MCF 10A (cell line): Measurements from ENCODE around the gene CTNND1. TPM values are rescaled to one million over a fixed set of nuclear protein-coding genes. Genes with fewer than 3 reads are reported as not detected.
"Not testable (repeated sequence)": the region's sequence is repeated elsewhere in the genome, so short reads cannot be mapped to it uniquely, and the experiment has no call there.

Source experiments
- BruUV-seq: library from RNA; stranded (reverse); fragments of 400-500 nt; replicated peaks from 2 replicates; lab custom pipeline; 2021; lab: Mats Ljungman, UMichigan
- CTCF ChIA-PET: fragments of 300-600 bp; sonication (Branson Sonifier 250); formaldehyde crosslinking; extraction: SDS; loops from one replicate; lab custom pipeline; 2021; ENCODE audit warnings: antibody characterized with exemption, inconsistent platforms; lab: Yijun Ruan, JAX
- POLR2A ChIA-PET: fragments of 300-600, 350-650 bp; sonication (Branson Sonifier 250); formaldehyde crosslinking; extraction: SDS; loops from one replicate; lab custom pipeline; 2020; ENCODE audit warnings: antibody characterized with exemption, inconsistent platforms; lab: Yijun Ruan, JAX
- DNase-seq: peaks from one replicate; pipeline ENCODE4 v3.0.0-alpha.2; 2018; ENCODE audit not compliant: unreplicated experiment
- H3K27ac Mint-ChIP-seq: one replicate; pipeline ENCODE4 v1.8.0; 2022; ENCODE audit warnings: mild to moderate bottlenecking, low read depth, mixed read lengths; ENCODE audit not compliant: unreplicated experiment
- H3K27me3 Mint-ChIP-seq: one replicate; pipeline ENCODE4 v1.8.0; 2022; ENCODE audit warnings: mixed read lengths; ENCODE audit not compliant: insufficient read depth, unreplicated experiment
- H3K36me3 Mint-ChIP-seq: one replicate; pipeline ENCODE4 v1.8.0; 2022; ENCODE audit warnings: mild to moderate bottlenecking, moderate library complexity, mixed read lengths; ENCODE audit not compliant: insufficient read depth, unreplicated experiment
- H3K4me1 Mint-ChIP-seq: one replicate; pipeline ENCODE4 v1.8.0; 2022; ENCODE audit warnings: mixed read lengths; ENCODE audit not compliant: insufficient read depth, unreplicated experiment
- H3K4me3 Mint-ChIP-seq: one replicate; pipeline ENCODE4 v1.8.0; 2022; ENCODE audit warnings: mild to moderate bottlenecking, moderate library complexity, mixed read lengths; ENCODE audit not compliant: unreplicated experiment
- H3K9me3 Mint-ChIP-seq: one replicate; pipeline ENCODE4 v1.8.0; 2022; ENCODE audit warnings: mixed read lengths; ENCODE audit not compliant: unreplicated experiment
- CTCF ChIP-seq: fragments of 200-600 bp; IDR thresholded peaks from one replicate; pipeline ENCODE4 v1.8.0; 2022; ENCODE audit warnings: antibody characterized with exemption, mild to moderate bottlenecking; ENCODE audit not compliant: unreplicated experiment
- intact Hi-C: fragments of 100-400 bp; cut with micrococcal nuclease; formaldehyde crosslinking; loops from 2 replicates; pipeline ENCODE4 v1.14.1; 2022
- total RNA-seq: library from RNA; stranded (reverse); gene quantifications from 2 replicates; pipeline ENCODE4 v1.2.3, GENCODE V29; 2022

CTNND1 gene
- total RNA-seq, 1 experiment from 2014 or later = 114 TPM

- Mint-ChIP-seq H3K9me3 (no peaks in the 10 kb centered on the region), H3K4me3 (peak overlapping the region; percentile 90), H3K4me1 (peaks cover 16% of the 10 kb centered on the region), H3K27me3 (no peaks in the 10 kb centered on the region), H3K27ac (peak overlapping the region; percentile 81), H3K36me3 (peaks cover 27% of the 10 kb centered on the region)
- BruUV-seq = no TSS peak
- no peak for TF ChIP-seq CTCF
- ChIA-PET CTCF (interaction anchor here (0.7 to 3.6 kb wide), 6 partner anchors 12 to 800 kb away, joined by 3 to 25 read pairs (median 4); no protein-coding TSS in a partner anchor), POLR2A (interaction anchor here (0.6 to 3.9 kb wide), 15 partner anchors 10 to 388 kb away, joined by 3 to 42 read pairs (median 4); partner anchors contain the start of genes CLP1, CTNND1 and SELENOH)
- DNase-seq = no peak
- intact Hi-C loops = loop anchor here (2.0 to 5.0 kb wide), 2 partner anchors 45 to 147 kb away; partner anchors contain the start of genes UBE2L6 and ZDHHC5
Measured at GRCh38 chr11:57713835-57714234, 47.8 kb upstream of the CTNND1 start.

GRCh38 chr11:57716726-57717125, 44.9 kb upstream of the CTNND1 start:
- BruUV-seq, CTCF ChIA-PET, H3K4me3 Mint-ChIP-seq, H3K27me3 Mint-ChIP-seq, DNase-seq, H3K27ac Mint-ChIP-seq, POLR2A ChIA-PET, H3K4me1 Mint-ChIP-seq, H3K9me3 Mint-ChIP-seq, intact Hi-C loops: not testable (repeated sequence)
- H3K36me3 Mint-ChIP-seq = peaks cover 42% of the 10 kb centered on the region

- Mint-ChIP-seq H3K4me3 (no peak overlapping the region), H3K4me1 (peaks cover 8% of the 10 kb centered on the region), H3K27ac (peak overlapping the region; percentile 14), H3K9me3 (no peaks in the 10 kb centered on the region), H3K36me3 (peaks cover 20% of the 10 kb centered on the region), H3K27me3 (no peaks in the 10 kb centered on the region)
- no peak for TF ChIP-seq CTCF
- BruUV-seq = no TSS peak
- ChIA-PET CTCF (interaction anchor here (0.8 to 1.1 kb wide), 2 partner anchors 13 to 799 kb away, joined by 3 read pairs; no protein-coding TSS in a partner anchor), POLR2A (interaction anchor here (1.0 to 1.4 kb wide), 2 partner anchors 12 to 15 kb away, joined by 3 to 4 read pairs; partner anchors contain the start of genes MED19 and TMX2)
- DNase-seq = no peak
- intact Hi-C loops = no loop called here
Measured at GRCh38 chr11:57727185-57727584, 34.4 kb upstream of the CTNND1 start.

GRCh38 chr11:57728829-57729228, 32.8 kb upstream of the CTNND1 start:
- ChIA-PET CTCF (interaction anchor here (0.7 to 0.9 kb wide), 2 partner anchors 12 to 88 kb away, joined by 3 read pairs; no protein-coding TSS in a partner anchor), POLR2A (interaction anchor here (1.0 to 2.1 kb wide), 4 partner anchors 13 to 17 kb away, joined by 3 to 8 read pairs (median 7); partner anchors contain the start of genes MED19, SELENOH and TMX2)
- no peak overlapping the region for H3K27ac Mint-ChIP-seq
- H3K27me3 Mint-ChIP-seq = no peaks in the 10 kb centered on the region
- BruUV-seq = no TSS peak
- no peak overlapping the region for H3K4me3 Mint-ChIP-seq
- H3K4me1 Mint-ChIP-seq = peaks cover 10% of the 10 kb centered on the region
- no peaks in the 10 kb centered on the region for H3K9me3 Mint-ChIP-seq
- intact Hi-C loops = no loop called here
- no peak for DNase-seq
- TF ChIP-seq CTCF = no peak
- peaks cover 17% of the 10 kb centered on the region for H3K36me3 Mint-ChIP-seq
